Endodermal cell (in vitro differentiated cells): ENCODE measurements around the gene SLC4A8. TPM values are rescaled to one million over a fixed set of nuclear protein-coding genes. Genes with fewer than 3 reads are reported as not detected.
A peak's percentile ranks its signal among the peaks of the same experiment; 100 is the strongest.

Experiments
- DNase-seq: peaks from one replicate; pipeline ENCODE4 v3.0.0-alpha.2; 2017
- H3K27ac ChIP-seq: 2 replicates; pipeline ENCODE4 v1.5.1; 2013; ENCODE audit warnings: mild to moderate bottlenecking, low read depth, low read length, moderate library complexity
- H3K27me3 ChIP-seq: 2 replicates; pipeline ENCODE4 v1.6.1; 2013; ENCODE audit warnings: mild to moderate bottlenecking, low read length, moderate library complexity; ENCODE audit not compliant: insufficient read depth, control insufficient read depth, poor library complexity, severe bottlenecking
- H3K36me3 ChIP-seq: 2 replicates; pipeline ENCODE4 v1.7.0; 2013; ENCODE audit warnings: mild to moderate bottlenecking, low read length, moderate library complexity; ENCODE audit not compliant: control insufficient read depth, insufficient read depth
- H3K4me1 ChIP-seq: one replicate; pipeline ENCODE4 v1.7.0; 2013; ENCODE audit warnings: low read length; ENCODE audit not compliant: control insufficient read depth, insufficient read depth
- H3K4me3 ChIP-seq: 2 replicates; pipeline ENCODE4 v1.5.1; 2013; ENCODE audit warnings: mild to moderate bottlenecking, low read length, moderate library complexity
- H3K9ac ChIP-seq: 2 replicates; pipeline ENCODE4 v1.6.1; 2013; ENCODE audit warnings: mild to moderate bottlenecking, low read length, moderate library complexity; ENCODE audit not compliant: poor library complexity, severe bottlenecking; ENCODE audit errors: extremely low read depth
- H3K9me3 ChIP-seq: 2 replicates; pipeline ENCODE4 v1.6.1; 2013; ENCODE audit warnings: mild to moderate bottlenecking, low read length, moderate library complexity; ENCODE audit not compliant: control insufficient read depth
- H3K27ac Mint-ChIP-seq: 2 replicates; pipeline ENCODE4 v1.8.0; 2020; ENCODE audit warnings: mixed read lengths
- H3K27me3 Mint-ChIP-seq: 2 replicates; pipeline ENCODE4 v1.8.0; 2021; ENCODE audit warnings: mild to moderate bottlenecking, mixed read lengths; ENCODE audit not compliant: insufficient read depth
- H3K36me3 Mint-ChIP-seq: 2 replicates; pipeline ENCODE4 v1.8.0; 2020; ENCODE audit warnings: low read depth, mixed read lengths
- H3K4me1 Mint-ChIP-seq: 2 replicates; pipeline ENCODE4 v1.8.0; 2020; ENCODE audit warnings: mixed read lengths
- H3K4me3 Mint-ChIP-seq: 2 replicates; pipeline ENCODE4 v1.8.0; 2020; ENCODE audit warnings: mild to moderate bottlenecking, moderate library complexity, mixed read lengths
- H3K9me3 Mint-ChIP-seq: 2 replicates; pipeline ENCODE4 v1.8.0; 2020; ENCODE audit warnings: mild to moderate bottlenecking, mixed read lengths
- WGBS, 2 experiments: methylation state at CpG; one replicate each; pipeline versions ENCODE4 v1.1.5 to v1.1.7; 2013; ENCODE audit warnings: missing lambda C conversion rate in 2 of 2, mixed read lengths in 1 of 2; ENCODE audit not compliant: insufficient coverage in 1 of 2, insufficient read length in 1 of 2; 5-methylcytosine and 5-hydroxymethylcytosine counted together
- total RNA-seq, 2 donors: library from RNA; stranded (reverse); fragmentation: NEBNext Ultra II Directional in 1 of 2; extraction: Animal tissue kit (Norgen Biotek cat#: 25700) in 1 of 2; gene quantifications; 2 replicates in 1 of 2; 3 replicates in 1 of 2; pipeline ENCODE4 v1.2.1, GENCODE V29; 2021
- TF ChIP-seq, protein P1 (sequence below): fragments of 200-600 bp; sonication (generic); conservative IDR thresholded peaks from 2 replicates; pipeline ENCODE4 v1.5.0; 2021; ENCODE audit warnings: antibody characterized with exemption, mild to moderate bottlenecking

Gene SLC4A8
- total RNA-seq, 2 donors from 2014 or later = 25.8 to 26.4 TPM

DNA sequence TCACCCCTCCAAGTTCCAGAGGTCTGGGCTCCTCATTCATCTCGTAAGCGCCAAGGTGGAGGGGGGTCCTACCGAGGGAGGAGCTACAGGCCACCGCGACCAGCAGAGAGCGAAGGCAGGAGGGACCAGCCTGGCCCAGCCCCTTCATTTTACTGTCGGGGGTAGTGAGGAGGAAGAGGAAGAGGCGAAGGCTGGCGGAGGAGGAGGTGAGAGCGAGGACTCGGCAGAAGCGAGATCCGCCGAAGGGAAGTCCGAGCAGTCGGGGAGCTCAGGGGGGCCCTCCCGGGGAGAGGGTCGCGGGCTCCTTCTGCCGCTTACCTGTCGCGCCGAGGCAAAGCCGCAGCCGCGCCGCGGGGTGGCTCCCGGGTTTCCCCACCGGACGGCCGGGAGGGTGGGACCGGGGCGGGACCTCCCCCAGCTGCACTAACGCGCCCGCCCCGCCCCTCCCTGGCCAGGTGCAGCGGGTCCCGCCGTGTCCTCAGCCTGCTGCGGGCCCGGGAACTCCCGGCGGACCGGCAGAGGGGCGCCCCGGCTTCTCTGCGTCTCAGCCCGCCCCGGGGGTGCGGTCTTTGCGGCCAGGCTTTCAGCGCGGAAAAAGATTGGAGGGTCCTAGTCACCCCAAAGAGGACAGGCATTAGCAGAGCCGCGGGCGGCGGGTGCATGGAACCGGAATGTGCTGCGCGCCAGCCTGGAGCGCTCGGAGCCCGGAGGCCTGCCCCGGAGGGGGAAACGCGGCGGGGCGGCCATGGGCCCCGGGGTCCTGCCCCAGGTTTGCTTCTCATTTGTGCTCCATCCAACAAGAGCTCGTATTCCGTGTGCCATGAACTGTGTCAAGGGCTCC lies 33.1 kb upstream of the SLC4A8 start, which contains the start of gene GALNT6:
Gene GALNT6 (minus strand): TSS at position 124 of the 841 bp plus-strand sequence. CDS start 11,625 bp downstream, outside the sequence.
- Mint-ChIP-seq H3K27ac (peak within 1 kb of the TSS; percentile 93), H3K36me3 (peaks cover 16% of the 10 kb centered on the region), H3K4me1 (peaks cover 46% of the 10 kb centered on the region), H3K9me3 (no peaks in the 10 kb centered on the region), H3K27me3 (peaks cover 13% of the 10 kb centered on the region), H3K4me3 (peak within 1 kb of the TSS; percentile 87)
- Histone ChIP-seq H3K4me3 (peak within 1 kb of the TSS; percentile 90), H3K27ac (no peak within 1 kb of the TSS), H3K4me1 (peaks cover 15% of the 10 kb centered on the region), H3K27me3 (peaks cover 15% of the 10 kb centered on the region), H3K9ac (peak within 1 kb of the TSS; percentile 79), H3K9me3 (no peaks in the 10 kb centered on the region), H3K36me3 (peaks cover 6% of the 10 kb centered on the region)
- TF ChIP-seq, protein P1, sequence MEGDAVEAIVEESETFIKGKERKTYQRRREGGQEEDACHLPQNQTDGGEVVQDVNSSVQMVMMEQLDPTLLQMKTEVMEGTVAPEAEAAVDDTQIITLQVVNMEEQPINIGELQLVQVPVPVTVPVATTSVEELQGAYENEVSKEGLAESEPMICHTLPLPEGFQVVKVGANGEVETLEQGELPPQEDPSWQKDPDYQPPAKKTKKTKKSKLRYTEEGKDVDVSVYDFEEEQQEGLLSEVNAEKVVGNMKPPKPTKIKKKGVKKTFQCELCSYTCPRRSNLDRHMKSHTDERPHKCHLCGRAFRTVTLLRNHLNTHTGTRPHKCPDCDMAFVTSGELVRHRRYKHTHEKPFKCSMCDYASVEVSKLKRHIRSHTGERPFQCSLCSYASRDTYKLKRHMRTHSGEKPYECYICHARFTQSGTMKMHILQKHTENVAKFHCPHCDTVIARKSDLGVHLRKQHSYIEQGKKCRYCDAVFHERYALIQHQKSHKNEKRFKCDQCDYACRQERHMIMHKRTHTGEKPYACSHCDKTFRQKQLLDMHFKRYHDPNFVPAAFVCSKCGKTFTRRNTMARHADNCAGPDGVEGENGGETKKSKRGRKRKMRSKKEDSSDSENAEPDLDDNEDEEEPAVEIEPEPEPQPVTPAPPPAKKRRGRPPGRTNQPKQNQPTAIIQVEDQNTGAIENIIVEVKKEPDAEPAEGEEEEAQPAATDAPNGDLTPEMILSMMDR = no peak
- 0% methylated on average over 26 to 73 of the region's 73 CpGs for WGBS, 2 experiments
- peak; percentile 95 for DNase-seq

GRCh38 chr12:51392556-51393237 lies 31.9 kb upstream of the SLC4A8 start:
- no peaks in the 10 kb centered on the region for H3K9me3 Mint-ChIP-seq
- H3K27ac Mint-ChIP-seq = peak overlapping the region; percentile 72
- 27 to 28% methylated on average over 11 to 22 of the region's 22 CpGs for WGBS, 2 experiments
- peak overlapping the region; percentile 79 for H3K9ac ChIP-seq
- peak overlapping the region; percentile 87 for H3K4me3 Mint-ChIP-seq
- peak overlapping the region; percentile 90 for H3K4me3 ChIP-seq
- H3K36me3 ChIP-seq = peaks cover 6% of the 10 kb centered on the region
- peaks cover 15% of the 10 kb centered on the region for H3K27me3 ChIP-seq
- H3K36me3 Mint-ChIP-seq = peaks cover 16% of the 10 kb centered on the region
- peaks cover 13% of the 10 kb centered on the region for H3K27me3 Mint-ChIP-seq
- DNase-seq = peak; percentile 88
- peaks cover 10% of the 10 kb centered on the region for H3K4me1 ChIP-seq
- H3K27ac ChIP-seq = no peak overlapping the region
- H3K4me1 Mint-ChIP-seq = peaks cover 39% of the 10 kb centered on the region
- H3K9me3 ChIP-seq = no peaks in the 10 kb centered on the region
- TF ChIP-seq, protein P1 = no peak

DNA sequence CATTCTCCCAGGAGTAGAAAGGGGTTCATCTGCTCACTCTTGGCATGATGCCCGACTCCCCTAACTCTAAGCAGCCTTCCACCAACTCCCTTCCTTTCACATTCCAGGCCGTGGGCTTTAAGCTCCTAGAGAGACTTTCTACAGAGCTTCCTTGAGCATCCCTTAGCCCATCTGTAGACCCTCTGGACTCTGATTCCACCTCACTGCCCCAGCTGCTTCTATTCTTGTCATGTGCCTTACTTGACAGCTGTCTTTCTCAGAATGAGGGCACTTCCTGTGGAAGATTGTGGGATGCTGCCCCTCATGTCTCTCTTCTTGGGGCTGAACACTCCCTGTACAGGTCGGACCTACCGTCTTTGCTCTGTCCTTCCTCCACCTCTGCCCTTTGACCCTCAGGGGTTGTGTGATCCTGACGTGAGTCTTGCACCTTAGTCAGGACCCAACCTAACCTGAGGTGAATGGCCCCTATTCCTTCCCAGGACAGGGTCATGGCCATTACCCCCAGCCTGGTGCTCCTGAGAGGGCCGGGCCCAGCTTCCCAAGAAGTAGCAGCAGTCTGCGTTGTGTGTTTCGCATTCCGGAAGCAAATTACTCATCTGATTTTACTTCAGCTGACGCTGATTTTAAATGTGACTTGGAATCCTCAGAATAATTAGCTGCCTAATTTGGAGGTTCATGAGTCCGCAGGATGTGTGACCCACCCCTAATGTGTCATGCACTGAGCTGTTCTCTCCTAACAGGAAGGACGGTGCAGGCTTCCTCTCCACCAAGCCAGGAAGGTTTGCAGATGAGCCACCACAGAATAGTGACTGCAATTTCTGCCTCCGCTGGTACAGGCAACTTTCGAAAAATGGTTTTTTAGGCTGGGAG lies 30.7 kb upstream of the SLC4A8 start:
- Histone ChIP-seq H3K36me3 (peaks cover 6% of the 10 kb centered on the region), H3K27ac (no peak overlapping the region), H3K9ac (no peak overlapping the region), H3K4me1 (peaks cover 4% of the 10 kb centered on the region), H3K4me3 (no peak overlapping the region), H3K27me3 (peaks cover 15% of the 10 kb centered on the region), H3K9me3 (no peaks in the 10 kb centered on the region)
- H3K9me3 Mint-ChIP-seq = no peaks in the 10 kb centered on the region
- 94% methylated on average over 14 of the region's 14 CpGs for WGBS, 2 experiments
- no peak overlapping the region for H3K27ac Mint-ChIP-seq
- H3K36me3 Mint-ChIP-seq = peaks cover 16% of the 10 kb centered on the region
- peaks cover 31% of the 10 kb centered on the region for H3K4me1 Mint-ChIP-seq
- peaks cover 13% of the 10 kb centered on the region for H3K27me3 Mint-ChIP-seq
- DNase-seq = peak; percentile 41
- no peak overlapping the region for H3K4me3 Mint-ChIP-seq
- TF ChIP-seq, protein P1 = no peak
